ENCODE results near the gene HNMT.

HNMT gene

GRCh38 chr2:137961602-137962001, 2.7 kb upstream of the HNMT start:
- H3K27ac ChIP-seq = no peak overlapping the region
- ChIA-PET POLR2A (ENCODE audit: low non-redundant PET) (no interaction called here), CTCF (no interaction called here)
- no peak for DNase-seq (ENCODE audit: low spot score)
- TF ChIP-seq CTCF (conservative IDR thresholded peaks at IDR 0.05; ENCODE audit: low read depth) = no peak

GRCh38 chr2:137963535-137964065, 673 bp upstream of the HNMT start:
- ChIA-PET POLR2A (ENCODE audit: low non-redundant PET) (interaction anchor here (0.7 kb wide), 1 partner anchor 1919 kb away, joined by 5 read pairs; no protein-coding TSS in a partner anchor), CTCF (interaction anchor here (0.7 kb wide), 1 partner anchor 166 kb away, joined by 3 read pairs; no protein-coding TSS in a partner anchor)
- H3K27ac ChIP-seq = no peak overlapping the region
- no peak for TF ChIP-seq CTCF (conservative IDR thresholded peaks at IDR 0.05; ENCODE audit: low read depth)
- DNase-seq (ENCODE audit: low spot score) = no peak

GRCh38 chr2:137964859-137965459, 686 bp downstream of the HNMT start:
- no peak for DNase-seq (ENCODE audit: low spot score)
- no peak for TF ChIP-seq CTCF (conservative IDR thresholded peaks at IDR 0.05; ENCODE audit: low read depth)
- POLR2A ChIA-PET (ENCODE audit: low non-redundant PET) = no interaction called here
- no peak overlapping the region for H3K27ac ChIP-seq
- CTCF ChIA-PET = no interaction called here

- ChIA-PET POLR2A (ENCODE audit: low non-redundant PET) (no interaction called here), CTCF (no interaction called here)
- no peak overlapping the region for H3K27ac ChIP-seq
- DNase-seq (ENCODE audit: low spot score) = no peak
- TF ChIP-seq CTCF (conservative IDR thresholded peaks at IDR 0.05; ENCODE audit: low read depth) = no peak
These were observed 1.8 kb downstream of the HNMT start for GRCh38 chr2:137966043-137966442.

GRCh38 chr2:137967042-137967441, 2.8 kb downstream of the HNMT start:
- ChIA-PET POLR2A (ENCODE audit: low non-redundant PET) (no interaction called here), CTCF (no interaction called here)
- DNase-seq (ENCODE audit: low spot score) = no peak
- TF ChIP-seq CTCF (conservative IDR thresholded peaks at IDR 0.05; ENCODE audit: low read depth) = no peak
- H3K27ac ChIP-seq = no peak overlapping the region

GRCh38 chr2:137968477-137969417, 4.5 kb downstream of the HNMT start:
- no peak overlapping the region for H3K27ac ChIP-seq
- DNase-seq (ENCODE audit: low spot score) = no peak
- ChIA-PET POLR2A (ENCODE audit: low non-redundant PET) (no interaction called here), CTCF (interaction anchor here (0.6 kb wide), 1 partner anchor 818 kb away, joined by 3 read pairs; no protein-coding TSS in a partner anchor)
- TF ChIP-seq CTCF (conservative IDR thresholded peaks at IDR 0.05; ENCODE audit: low read depth) = no peak
